D721Med (cell line): ENCODE measurements around the gene ENKUR.

ENCODE experiments used
- DNase-seq: peaks from one replicate; pipeline ENCODE4 v3.0.0; 2011; ENCODE audit warnings: low spot score; ENCODE audit not compliant: insufficient read length
- FAIRE-seq: peaks from 2 replicates; lab custom pipeline; 2011; peaks lifted over from hg19 to GRCh38; lab: Jason Lieb, UNC
- CTCF ChIP-seq: IDR thresholded peaks from 2 replicates; pipeline ENCODE4 v1.5.1; 2012; ENCODE audit warnings: mild to moderate bottlenecking, control low read depth; ENCODE audit not compliant: insufficient read depth; ENCODE audit errors: missing control alignments

ENKUR gene

GRCh38 chr10:25015828-25016375 is at the start of gene ENKUR:
Gene ENKUR, minus strand, starts transcription at chr10:25016158. Its CDS starts 222 bp downstream, at chr10:25015936.
- FAIRE-seq (no peak), DNase-seq (peak; percentile 35)
- no peak for TF ChIP-seq CTCF

GRCh38 chr10:25064401-25064800 is 48.4 kb upstream of the ENKUR start:
- FAIRE-seq (no peak), DNase-seq (no peak)
- no peak for TF ChIP-seq CTCF

- TF ChIP-seq CTCF, result no peak
- DNase-seq (no peak), FAIRE-seq (no peak)
Measured at GRCh38 chr10:25063644-25064043, 47.7 kb upstream of the ENKUR start.

- FAIRE-seq (no peak), DNase-seq (no peak)
- no peak for TF ChIP-seq CTCF
Measured at GRCh38 chr10:25063157-25063556, 47.2 kb upstream of the ENKUR start.

- DNase-seq (no peak), FAIRE-seq (no peak)
- TF ChIP-seq CTCF, result no peak
Measured at GRCh38 chr10:25061711-25062449, 45.9 kb upstream of the ENKUR start.

- no peak for TF ChIP-seq CTCF
- DNase-seq, result no peak
- FAIRE-seq, result no peak
Measured at GRCh38 chr10:25061125-25061524, 45.2 kb upstream of the ENKUR start.

- no peak for TF ChIP-seq CTCF
- DNase-seq (no peak), FAIRE-seq (no peak)
Measured at GRCh38 chr10:25059990-25060389, 44.0 kb upstream of the ENKUR start.
